ENCODE data around the gene IFNK.

The IFNK gene

DNA sequence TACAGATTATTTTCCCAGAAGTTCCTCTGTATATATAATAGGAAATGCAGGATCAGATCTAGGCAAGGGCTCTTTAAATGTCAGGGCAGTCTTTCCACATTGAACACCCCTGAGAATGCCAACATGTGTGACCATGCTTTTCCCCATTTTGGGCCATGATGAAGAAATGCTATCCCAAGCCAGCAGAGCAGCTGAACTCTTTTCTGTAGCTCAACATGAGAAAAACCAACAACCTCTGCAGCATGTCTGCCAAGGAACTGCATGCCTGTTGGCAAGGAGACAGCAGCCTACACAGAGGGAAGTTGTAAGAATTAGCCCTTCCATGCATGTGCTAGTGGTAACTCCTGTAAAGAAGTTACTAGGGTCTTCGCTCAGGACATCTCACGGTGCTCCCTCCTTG is 9.5 kb upstream of the IFNK start:
- no peak for DNase-seq (ENCODE audit: low spot score)

DNA sequence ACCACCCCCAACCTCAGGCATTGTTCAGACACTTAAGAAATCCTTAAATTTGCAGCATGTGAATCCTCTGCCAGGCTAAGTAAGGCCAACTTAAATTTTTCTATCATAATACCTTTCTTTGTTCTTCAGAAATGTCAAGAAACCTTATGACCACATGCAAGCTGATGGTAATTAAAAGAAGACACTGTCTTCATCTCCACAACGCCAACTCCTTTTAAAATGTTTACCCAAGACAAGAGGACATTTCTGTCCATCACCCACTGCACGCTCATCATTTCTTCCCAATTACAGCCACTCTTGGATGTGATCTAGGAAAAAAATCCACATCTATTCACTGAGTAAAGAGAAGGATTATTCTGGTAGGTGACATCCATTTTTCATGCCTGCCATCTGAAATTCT is 6.1 kb upstream of the IFNK start:
- no peak for DNase-seq (ENCODE audit: low spot score)

DNA sequence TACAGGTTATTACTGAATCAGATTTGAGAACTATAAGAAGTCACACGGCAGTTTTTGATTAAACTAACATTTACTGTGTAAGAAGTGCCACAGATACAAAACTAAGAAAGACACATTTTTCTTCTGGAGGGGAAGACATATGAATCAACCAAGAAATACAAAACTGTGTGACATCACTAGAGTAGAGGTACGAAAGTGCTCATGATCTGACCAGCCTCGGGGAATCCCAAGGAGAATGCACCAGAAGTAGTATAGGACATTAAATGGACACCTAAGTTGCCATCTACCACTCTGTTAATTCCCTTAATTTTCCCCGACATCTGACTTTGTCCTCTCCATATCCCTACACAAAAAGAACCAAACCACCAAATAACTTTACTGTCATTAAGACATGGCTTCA is 5.3 kb upstream of the IFNK start:
- no peak for DNase-seq (ENCODE audit: low spot score)

DNA sequence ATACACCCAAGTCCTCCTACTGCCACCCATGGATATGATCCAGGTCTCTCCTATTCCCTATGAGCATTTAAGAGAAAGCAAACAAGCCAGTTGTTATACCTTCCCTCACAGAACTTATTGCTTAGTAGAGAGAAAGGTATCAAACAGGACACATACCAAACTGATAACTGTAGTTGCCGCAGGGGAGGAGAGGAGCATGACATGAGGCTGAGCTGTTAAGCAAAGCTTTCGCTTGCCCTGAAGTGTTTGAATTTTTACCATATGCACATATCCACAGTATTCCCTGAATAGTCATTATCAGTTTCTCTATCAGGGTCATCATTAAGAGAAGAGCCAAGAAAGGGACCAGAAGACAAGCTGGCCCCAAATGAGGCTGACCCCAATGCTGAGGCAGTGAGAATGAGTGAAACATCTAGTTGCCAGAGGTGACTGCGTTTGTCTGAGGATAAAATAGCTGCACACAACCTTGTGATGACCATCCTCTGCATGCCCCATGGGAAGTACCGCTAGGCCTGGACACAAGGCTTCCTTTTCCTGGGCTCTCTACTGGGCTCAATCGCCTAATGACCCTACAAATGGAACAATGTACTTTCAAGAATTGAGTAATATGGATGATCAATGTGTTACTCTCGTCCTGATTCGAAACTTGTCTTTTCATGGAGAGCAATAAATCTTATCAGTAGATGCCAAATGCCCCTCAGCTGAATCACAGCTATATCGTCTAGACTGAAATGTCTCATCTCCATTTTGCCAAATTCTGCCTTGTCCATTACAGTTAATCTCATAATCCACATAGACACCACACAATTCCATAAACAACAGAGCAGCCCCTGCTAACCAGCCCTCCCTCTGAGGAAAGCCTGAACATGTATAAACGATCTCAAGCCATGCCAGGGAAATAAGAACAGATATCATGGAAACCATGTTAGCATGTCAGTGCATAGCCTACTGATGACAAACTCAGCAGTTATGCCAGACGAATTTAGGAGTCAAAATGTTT is 4.3 kb upstream of the IFNK start:
- no peak for DNase-seq (ENCODE audit: low spot score)

DNA sequence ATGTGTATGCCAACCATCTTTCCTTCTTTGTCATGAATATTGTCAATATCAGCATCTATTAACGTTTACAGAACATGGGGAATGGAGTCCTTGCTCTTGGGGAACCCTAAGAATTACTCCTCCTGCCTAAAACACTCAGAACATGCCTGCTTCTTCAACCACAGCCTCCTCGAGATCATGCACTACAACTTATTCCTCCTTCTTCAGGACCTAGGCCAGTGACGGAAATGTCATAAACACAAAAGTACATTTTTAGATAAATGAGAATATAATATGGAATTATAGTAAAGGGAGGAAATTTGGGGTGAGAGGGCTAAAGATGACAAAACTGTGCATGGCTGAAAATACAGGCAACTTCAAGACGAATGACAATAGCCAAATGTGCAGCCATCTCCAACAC is 3.1 kb upstream of the IFNK start:
- no peak for DNase-seq (ENCODE audit: low spot score)

DNA sequence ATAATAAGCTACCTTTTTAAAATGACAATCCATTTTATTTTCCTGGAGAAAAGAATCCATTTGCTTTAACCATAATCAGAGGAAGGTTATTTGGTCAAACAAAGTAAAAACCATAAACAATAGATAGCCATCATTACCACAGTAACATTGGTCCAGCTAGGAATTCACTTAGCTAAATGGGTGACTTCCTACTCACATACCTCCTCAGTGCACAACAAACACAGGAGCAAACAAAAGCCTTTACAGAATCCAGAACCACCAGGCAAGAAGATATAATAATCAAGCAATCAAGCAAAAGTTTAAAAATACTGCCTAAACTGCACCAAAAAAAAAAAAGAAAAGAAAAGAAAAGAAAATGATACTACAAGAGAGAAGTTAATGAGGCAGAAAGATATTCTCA is 949 bp upstream of the IFNK start:
- DNase-seq (ENCODE audit: low spot score), result no peak

DNA sequence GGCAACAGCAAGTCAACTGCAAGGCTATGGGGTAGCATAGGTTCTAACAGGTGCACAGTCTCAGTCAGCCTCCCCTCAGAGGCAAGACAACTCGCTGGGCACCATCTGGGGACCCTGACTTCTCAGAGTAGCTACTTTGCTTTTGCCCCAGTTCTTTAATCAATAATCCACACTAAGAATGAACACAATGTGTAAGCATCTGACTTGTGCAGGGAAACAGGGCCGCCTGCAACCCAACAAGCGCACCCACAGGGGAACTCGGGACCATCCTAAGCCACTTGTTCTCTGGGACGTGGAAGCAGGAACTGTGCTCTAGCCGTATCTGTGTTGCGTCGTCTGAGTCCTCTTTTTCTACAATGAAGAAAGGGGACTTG is 3.6 kb downstream of the IFNK start:
- no peak for DNase-seq (ENCODE audit: low spot score)

DNA sequence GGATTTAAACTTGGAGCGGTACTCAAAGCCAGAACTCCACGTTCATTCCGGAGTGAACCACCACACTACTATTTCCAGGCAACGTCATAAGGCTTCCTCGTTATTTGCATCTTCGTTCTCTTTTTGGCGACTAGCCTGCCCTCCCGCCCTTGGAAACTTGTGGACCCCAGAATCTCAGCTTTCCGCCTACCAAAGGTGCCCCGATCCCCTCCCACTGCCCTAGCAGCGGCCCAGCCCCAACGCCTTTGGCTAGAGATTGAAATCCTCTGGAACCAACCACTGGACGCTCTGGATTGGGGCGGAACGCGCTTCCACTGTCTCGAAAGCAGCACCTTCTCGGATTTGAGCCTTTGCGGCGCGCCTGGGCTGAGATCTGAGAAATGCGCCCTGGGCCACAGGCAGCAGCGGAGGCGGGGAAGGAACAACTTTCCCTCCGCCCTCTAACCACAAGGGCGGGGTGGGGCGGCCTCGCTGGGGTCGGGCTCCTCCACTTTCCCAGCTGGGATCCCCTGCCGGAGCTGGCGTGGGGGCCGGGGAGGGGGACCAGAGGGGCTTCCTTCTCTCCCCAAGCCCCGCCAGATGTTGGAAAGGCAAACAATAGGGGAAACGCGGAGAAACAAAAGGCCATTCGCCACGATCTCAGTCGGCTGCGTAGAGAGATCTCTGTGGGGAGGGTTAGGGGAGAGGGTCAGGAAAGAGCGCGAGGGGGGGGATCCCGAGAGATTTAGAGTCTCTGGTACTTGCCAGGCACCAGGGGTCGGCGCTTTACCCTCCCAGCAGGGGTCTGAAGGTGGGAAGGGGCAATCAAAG is 4.2 kb downstream of the IFNK start:
- peak; percentile 38 for DNase-seq (ENCODE audit: low spot score)

DNA sequence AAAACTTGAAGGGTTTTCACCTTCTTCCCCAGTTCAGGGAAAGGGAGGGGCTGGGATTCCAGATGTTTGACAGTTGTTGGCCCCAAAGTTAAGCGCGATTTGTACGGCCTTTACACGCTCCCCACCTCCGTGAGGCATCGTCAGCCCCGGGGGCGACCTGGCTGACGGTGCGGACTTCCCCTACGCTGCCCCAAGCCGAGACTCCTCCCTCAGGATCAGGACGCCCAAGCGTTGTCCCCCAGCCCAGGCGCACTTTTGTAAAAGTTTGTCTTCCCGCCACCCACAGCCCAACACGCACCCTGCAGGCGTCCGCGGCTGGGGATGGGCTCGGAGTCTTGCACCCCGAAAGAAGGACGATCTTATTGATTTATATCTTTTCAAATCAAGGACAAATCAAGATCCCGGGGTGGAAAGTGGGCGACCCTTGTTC is 4.8 kb downstream of the IFNK start:
- no peak for DNase-seq (ENCODE audit: low spot score)

DNA sequence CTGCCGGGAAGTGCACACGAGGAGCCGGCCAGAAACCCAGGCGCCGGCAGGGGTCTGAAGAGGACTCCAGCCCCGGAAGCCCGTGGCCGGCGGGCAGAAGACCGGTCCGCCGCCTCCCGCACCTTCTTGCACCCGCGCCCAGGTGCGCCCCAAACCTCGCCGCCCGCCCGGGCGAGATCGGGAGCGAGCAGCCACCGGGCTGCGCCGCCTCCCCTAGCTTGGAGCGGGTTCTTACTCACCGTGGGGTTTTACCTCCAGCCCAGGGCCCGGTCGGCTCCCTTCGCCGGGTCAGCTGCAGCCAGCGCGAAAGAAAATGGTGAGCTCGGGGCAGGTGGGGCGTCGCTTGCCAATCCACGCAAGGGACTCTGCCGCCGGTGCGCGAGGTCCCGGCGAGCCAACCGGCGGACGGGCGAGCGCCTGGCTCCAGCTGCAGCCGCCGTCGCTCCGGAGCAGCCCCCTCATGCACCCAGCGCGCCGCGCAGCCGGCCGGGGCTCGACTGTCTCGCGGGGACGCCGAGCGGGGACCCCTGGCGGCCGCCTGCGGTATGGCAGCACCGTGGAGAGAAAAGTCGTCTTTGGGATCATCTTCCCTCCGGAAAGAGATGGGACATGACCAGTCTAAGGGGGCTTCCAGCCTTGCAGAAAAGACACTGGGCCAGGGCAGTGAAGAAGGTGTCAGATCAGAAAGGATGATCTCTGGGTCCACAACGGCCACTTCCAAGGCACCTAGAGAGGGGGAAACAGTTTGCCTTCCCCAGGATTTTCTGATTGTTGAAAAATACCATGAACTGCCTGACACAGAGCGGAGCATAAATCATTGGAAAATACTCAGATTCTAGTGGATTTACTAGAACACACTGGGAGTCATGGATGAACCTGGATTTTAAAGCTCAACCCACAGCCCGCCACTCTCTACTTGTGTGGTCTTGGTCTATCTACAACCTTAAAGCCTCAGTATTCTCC is 5.5 kb downstream of the IFNK start, which contains the start of gene MOB3B:
TSS of gene MOB3B (minus strand) at position 499 of the 963 bp plus-strand sequence. CDS start 74,264 bp downstream, outside the sequence.
- peak; percentile 78 for DNase-seq (ENCODE audit: low spot score)

DNA sequence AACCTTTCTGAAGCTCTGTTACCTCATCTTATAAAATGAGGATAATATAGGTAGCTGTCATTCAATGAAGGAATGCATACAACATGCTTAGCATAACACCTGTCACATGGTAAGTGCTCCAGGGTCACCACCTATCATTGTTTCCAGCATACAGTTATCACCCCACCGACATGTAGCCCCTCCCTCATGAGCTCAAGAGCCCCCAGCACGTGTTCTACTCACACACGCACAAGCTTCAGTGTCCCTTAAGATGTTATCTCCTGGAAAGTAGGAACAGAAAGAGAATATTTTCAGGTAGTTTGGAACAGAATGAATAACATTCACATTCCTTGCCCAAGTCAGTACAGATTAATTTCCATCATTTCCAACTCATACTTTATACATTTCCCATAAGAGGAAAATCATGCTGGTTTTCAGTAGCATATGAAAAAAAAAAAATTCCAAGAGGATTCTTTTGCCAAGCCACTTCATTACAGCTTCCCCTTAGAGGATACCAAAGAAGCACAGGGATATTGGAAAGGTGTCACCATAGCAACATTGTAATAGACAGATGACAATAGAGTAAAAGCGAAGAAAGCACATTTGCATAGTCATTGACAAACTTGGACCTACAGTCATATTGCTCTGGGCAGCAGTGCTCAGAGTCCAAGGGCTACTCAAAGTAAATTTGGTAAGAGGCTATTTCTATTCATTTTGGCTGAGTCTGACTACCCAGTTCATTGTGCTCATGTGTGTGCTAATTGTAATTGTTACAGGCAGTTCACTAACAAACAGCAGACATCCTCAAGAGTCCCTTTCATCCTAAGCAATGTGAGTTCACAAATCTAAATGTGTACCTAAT is 7.0 kb downstream of the IFNK start:
- DNase-seq (ENCODE audit: low spot score), result no peak

DNA sequence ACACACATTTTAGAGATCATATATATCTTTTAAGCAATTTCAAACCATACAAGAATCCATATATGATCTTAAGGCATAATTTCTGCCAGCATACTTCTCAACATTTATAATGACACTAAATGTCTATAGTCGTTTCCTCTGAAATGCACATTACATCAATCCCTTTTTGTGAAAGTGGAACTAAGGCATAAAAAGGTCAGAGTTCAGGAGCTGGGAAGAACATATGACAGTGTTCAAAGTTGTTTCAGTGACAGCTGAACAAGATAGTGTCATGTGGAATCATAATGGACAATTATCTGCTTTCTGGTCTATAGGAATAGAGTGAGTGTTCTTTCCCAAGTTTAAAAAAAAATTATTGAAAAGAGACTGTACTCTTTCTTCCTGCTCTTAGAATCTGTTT is 8.0 kb downstream of the IFNK start:
- DNase-seq (ENCODE audit: low spot score), result no peak

DNA sequence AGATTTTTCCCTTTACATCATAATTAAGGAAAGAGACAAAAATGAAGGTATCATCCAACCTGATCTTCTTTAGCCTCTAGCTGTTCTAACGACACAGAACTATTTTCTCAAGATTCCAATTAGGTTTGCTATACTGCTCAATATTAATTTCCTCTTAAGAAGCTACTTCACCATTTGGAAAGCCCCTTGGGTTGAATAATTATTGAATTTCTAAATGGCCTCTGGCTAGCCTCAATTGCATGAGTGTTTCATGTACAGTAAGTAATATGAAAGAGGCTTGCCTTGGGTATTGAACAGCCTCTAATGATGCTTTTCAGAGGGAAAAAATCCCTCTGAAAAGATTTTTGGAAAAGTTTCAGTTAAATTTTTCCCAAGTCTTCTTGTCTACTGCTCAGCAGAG is 9.2 kb downstream of the IFNK start:
- DNase-seq (ENCODE audit: low spot score), result no peak

DNA sequence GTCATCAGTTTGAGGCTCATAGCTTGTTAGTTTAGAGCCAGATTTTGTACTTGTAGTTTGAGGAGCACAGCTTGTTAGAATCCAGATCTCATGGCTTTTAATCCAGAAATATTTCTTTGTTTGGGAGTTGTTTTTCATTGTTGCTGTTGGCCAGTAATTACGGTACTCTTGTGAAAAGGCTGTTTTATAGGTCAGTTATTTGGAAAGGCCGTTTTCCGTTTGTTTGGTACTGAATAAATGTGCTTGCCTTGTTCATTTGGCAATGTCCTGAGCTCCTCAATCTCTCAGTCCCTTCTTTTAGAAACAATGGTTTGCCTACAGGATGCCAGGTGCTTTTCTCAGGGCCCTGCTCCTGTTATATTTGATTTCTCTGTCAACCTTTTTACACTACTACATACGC is 10.0 kb downstream of the IFNK start:
- no peak for DNase-seq (ENCODE audit: low spot score)

DNA sequence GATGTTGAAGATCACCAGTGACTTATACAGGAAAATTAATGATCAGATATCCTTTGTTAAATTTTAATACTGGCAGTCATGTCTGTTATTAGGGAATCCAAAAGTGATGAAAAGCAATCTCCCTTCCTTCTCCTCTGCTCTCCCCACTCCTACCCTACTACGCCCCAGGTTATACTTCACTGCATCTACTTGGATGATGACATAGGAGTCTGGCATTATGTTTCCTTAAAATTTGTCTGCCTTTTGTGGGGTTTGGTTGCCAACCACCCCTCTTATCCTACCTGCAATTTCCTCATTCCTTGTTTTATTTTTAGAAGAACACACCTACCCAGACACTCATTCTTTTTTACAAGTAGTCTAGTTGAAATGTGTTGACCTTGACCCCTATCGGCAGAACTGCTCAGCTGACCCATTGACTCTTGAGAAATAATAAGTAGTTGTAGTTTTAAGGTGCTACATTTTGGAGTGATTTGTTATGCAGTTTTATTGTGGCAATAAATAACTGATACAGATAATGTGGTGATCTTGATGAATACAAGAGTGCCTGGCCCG is 10.6 kb downstream of the IFNK start:
- DNase-seq (ENCODE audit: low spot score), result no peak

DNA sequence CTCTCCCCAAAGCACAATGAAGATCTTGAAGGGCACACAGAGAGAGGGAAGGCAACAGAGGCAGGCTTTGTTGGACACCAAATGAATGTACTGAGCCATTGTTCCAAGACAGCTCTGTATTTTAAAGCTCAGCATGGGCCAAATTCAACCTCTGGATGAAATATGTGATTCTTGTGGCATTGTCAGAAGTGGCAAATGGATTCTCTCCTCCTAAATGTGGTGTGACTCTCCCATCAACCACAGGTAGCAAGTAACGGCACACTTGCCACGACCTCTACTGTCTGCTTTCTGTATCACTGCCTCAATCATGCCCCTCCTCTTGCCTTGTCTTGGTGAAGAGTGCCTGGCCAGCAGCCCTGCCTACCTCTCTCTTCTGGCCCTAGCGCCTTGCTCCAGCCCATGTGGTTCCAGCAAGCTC is 11.6 kb downstream of the IFNK start:
- no peak for DNase-seq (ENCODE audit: low spot score)

DNA sequence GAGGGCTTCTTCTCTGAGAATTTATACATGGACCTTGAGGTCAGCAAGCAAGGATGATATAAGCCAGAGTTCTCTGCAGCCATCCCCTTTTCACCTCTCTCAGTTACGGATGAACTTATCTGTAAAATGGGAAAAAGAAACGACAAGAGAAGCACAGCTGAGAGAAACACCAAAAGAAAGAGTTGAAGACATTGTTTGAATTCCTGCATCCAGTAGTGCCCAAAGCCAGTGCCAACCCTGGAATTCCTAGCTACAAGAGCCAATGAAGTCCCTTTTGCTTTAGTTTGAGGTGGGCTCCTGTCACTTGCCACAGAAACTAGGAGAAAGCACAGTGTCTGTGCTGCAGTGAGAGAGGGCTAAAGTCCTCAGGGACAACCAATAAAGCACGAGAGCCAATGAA is 12.1 kb downstream of the IFNK start:
- no peak for DNase-seq (ENCODE audit: low spot score)

DNA sequence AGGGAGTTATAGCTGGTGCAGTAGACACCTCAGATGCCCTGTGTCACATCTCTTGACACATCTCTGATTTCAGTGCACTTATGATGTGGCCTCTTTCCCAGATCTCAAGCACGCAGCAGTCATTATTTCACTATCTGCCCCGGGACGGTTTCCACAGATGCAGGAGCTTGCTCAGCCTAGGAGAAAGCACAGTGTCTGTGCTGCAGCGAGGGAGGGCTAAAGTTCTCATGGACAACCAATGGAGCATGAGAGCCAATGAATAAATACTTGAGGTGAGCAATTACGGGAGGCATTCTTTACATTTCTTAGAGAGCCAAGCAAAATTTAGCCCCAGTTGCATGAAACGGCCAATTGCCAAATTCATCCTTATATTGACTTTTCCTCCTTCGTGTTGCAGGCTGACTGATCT is 12.9 kb downstream of the IFNK start:
- no peak for DNase-seq (ENCODE audit: low spot score)

DNA sequence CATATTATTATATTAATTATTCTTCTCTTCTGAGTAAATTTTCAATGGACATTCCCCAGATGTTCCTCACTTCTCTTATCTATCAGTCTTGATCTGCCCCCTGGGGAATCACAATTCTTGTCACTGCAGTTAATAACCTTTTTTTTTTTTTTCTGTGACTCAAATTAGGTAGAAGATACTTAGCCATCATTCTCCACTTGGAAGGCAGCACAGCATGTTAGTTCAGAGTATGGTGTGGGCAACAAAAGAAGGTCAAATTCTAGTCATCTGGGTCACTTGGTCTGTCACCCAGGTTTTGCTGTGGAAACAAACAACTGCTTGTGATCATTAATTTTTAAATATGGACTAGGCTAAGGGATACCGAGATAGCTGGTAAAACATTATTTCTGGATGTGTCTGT is 13.7 kb downstream of the IFNK start:
- DNase-seq (ENCODE audit: low spot score), result no peak

DNA sequence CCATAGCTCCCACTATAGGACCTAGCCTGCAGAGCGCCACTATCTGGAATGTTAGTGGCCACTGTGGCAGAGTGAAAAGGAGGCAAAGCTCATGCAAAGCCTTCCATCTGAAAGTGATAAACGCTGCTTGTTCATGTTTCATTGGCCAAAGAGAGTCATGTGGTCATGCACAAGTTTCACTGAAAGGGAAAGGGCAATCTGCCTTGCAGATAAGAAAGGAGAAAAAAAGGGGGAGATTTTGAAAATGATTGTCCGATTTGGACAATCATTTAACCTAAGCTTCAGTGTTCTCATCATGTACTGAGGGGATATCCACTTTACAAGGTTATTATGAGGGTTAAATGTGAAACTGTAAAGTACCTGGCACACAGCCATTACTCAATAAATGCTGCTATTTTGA is 14.6 kb downstream of the IFNK start:
- DNase-seq (ENCODE audit: low spot score), result no peak
